Ishikawa (cell line): ENCODE results near the gene CERT1.
A peak's percentile ranks its signal among the peaks of the same experiment; 100 is the strongest.

ENCODE experiments used
- CEBPB ChIP-seq: IDR thresholded peaks from 2 replicates; pipeline ENCODE4 v1.6.1; 2012
- CREB1 ChIP-seq: IDR thresholded peaks from 2 replicates; pipeline ENCODE4 v1.6.1; 2012; ENCODE audit warnings: low read depth
- EGR1 ChIP-seq: IDR thresholded peaks from 2 replicates; pipeline ENCODE4 v1.6.1; 2012
- EP300 ChIP-seq: IDR thresholded peaks from 2 replicates; pipeline ENCODE4 v1.6.1; 2012; ENCODE audit warnings: borderline replicate concordance
- FOXM1 ChIP-seq: IDR thresholded peaks from 2 replicates; pipeline ENCODE4 v1.6.1; 2012; ENCODE audit warnings: low read depth, borderline replicate concordance
- NFIC ChIP-seq: IDR thresholded peaks from 2 replicates; pipeline ENCODE4 v1.6.1; 2012
- RAD21 ChIP-seq: IDR thresholded peaks from 2 replicates; pipeline ENCODE4 v1.6.1; 2012; ENCODE audit warnings: low read depth
- TAF1 ChIP-seq: IDR thresholded peaks from 2 replicates; pipeline ENCODE4 v1.6.1; 2012; ENCODE audit warnings: low read depth, mild to moderate bottlenecking
- TCF12 ChIP-seq: IDR thresholded peaks from 2 replicates; pipeline ENCODE4 v1.6.1; 2012; ENCODE audit warnings: low read depth
- TEAD4 ChIP-seq: IDR thresholded peaks from 2 replicates; pipeline ENCODE4 v1.6.1; 2012
- YY1 ChIP-seq: IDR thresholded peaks from 2 replicates; pipeline ENCODE4 v1.6.1; 2012; ENCODE audit warnings: low read depth
- ZBTB7A ChIP-seq: IDR thresholded peaks from 2 replicates; pipeline ENCODE4 v1.6.1; 2012; ENCODE audit warnings: low read depth
- TF ChIP-seq, protein P1 (sequence below): IDR thresholded peaks from 2 replicates; pipeline ENCODE4 v1.6.1; 2012
- TF ChIP-seq, protein P2 (sequence below): IDR thresholded peaks from 2 replicates; pipeline ENCODE4 v1.6.1; 2012
- TF ChIP-seq, protein P3 (sequence below): IDR thresholded peaks from 2 replicates; pipeline ENCODE4 v1.6.1; 2012; ENCODE audit warnings: low read depth, mild to moderate bottlenecking

The CERT1 gene, protein sequence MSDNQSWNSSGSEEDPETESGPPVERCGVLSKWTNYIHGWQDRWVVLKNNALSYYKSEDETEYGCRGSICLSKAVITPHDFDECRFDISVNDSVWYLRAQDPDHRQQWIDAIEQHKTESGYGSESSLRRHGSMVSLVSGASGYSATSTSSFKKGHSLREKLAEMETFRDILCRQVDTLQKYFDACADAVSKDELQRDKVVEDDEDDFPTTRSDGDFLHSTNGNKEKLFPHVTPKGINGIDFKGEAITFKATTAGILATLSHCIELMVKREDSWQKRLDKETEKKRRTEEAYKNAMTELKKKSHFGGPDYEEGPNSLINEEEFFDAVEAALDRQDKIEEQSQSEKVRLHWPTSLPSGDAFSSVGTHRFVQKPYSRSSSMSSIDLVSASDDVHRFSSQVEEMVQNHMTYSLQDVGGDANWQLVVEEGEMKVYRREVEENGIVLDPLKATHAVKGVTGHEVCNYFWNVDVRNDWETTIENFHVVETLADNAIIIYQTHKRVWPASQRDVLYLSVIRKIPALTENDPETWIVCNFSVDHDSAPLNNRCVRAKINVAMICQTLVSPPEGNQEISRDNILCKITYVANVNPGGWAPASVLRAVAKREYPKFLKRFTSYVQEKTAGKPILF

DNA sequence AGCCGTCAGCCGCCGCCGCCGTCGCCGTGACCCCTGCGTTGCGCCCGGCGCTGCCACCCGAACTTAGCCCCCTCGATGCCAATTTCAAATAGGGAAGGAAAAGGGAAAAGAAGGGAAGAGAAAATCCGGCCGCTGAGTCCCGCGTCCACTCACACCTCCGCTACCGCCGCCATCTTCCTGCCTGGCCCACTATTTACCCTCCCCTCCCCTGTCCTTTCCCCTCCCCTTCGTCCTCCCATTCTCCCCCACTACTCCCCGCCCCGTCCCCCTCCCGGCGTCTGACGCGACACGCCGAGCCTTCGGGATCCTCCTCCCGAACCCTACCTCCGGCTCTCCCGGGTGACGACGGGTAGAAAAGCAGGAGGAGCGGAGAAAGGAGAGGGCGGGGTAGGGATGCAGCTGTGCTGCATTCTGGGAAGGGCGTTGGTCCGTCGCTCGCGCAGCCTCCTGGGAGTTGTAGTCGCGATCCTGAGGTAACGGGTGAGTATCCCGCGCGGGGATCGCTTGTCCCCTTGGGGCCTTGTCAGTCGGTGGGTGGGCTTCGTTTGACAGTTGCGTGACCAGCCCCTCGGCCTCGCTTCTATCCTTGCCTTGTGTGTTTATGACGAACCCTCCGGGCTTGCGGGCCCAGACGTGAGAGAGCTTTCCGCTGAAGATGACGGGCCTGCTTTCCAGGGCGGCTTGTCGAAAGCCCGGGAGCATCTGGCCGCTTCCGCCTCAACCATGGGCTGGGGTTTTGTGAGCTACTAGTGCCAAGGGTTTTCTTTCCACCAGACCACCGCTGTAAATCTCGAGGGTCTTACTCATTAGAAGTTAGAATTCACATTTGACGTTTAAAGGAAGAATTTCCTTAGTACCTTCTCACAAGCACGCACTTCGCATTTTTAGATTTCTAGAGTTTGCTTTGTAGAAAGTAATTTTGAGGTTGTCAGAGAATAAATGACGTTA, at the start of gene CERT1, which contains the start of gene POLK:
CERT1 (minus strand) TSS at position 195 of the 948 bp plus-strand sequence. CDS start 422 bp downstream, outside the sequence.
POLK (plus strand) TSS at position 457 of the 948 bp plus-strand sequence.
- TF ChIP-seq, protein P1, sequence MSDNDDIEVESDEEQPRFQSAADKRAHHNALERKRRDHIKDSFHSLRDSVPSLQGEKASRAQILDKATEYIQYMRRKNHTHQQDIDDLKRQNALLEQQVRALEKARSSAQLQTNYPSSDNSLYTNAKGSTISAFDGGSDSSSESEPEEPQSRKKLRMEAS = peak; percentile 51; the same call in 1 of the 2 replicates
- no peak; the same call in 1 of the 2 replicates for TF ChIP-seq FOXM1
- TF ChIP-seq EP300 = no peak
- no peak for TF ChIP-seq RAD21
- 0 out of 2 replicates have a peak, but pooled peaks have one; percentile 23 for TF ChIP-seq TCF12
- no peak for TF ChIP-seq EGR1
- peak; percentile 95 for TF ChIP-seq TAF1
- peak; percentile 92 for TF ChIP-seq YY1
- peak; percentile 68 for TF ChIP-seq CREB1
- TF ChIP-seq, protein P2, sequence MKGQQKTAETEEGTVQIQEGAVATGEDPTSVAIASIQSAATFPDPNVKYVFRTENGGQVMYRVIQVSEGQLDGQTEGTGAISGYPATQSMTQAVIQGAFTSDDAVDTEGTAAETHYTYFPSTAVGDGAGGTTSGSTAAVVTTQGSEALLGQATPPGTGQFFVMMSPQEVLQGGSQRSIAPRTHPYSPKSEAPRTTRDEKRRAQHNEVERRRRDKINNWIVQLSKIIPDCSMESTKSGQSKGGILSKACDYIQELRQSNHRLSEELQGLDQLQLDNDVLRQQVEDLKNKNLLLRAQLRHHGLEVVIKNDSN = no peak
- TF ChIP-seq TEAD4 = no peak; the same call in 1 of the 2 replicates
- no peak for TF ChIP-seq NFIC
- TF ChIP-seq ZBTB7A = no peak
- no peak for TF ChIP-seq CEBPB
- TF ChIP-seq, protein P3, sequence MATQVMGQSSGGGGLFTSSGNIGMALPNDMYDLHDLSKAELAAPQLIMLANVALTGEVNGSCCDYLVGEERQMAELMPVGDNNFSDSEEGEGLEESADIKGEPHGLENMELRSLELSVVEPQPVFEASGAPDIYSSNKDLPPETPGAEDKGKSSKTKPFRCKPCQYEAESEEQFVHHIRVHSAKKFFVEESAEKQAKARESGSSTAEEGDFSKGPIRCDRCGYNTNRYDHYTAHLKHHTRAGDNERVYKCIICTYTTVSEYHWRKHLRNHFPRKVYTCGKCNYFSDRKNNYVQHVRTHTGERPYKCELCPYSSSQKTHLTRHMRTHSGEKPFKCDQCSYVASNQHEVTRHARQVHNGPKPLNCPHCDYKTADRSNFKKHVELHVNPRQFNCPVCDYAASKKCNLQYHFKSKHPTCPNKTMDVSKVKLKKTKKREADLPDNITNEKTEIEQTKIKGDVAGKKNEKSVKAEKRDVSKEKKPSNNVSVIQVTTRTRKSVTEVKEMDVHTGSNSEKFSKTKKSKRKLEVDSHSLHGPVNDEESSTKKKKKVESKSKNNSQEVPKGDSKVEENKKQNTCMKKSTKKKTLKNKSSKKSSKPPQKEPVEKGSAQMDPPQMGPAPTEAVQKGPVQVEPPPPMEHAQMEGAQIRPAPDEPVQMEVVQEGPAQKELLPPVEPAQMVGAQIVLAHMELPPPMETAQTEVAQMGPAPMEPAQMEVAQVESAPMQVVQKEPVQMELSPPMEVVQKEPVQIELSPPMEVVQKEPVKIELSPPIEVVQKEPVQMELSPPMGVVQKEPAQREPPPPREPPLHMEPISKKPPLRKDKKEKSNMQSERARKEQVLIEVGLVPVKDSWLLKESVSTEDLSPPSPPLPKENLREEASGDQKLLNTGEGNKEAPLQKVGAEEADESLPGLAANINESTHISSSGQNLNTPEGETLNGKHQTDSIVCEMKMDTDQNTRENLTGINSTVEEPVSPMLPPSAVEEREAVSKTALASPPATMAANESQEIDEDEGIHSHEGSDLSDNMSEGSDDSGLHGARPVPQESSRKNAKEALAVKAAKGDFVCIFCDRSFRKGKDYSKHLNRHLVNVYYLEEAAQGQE = 0 out of 2 replicates have a peak, but pooled peaks have one; percentile 20

DNA sequence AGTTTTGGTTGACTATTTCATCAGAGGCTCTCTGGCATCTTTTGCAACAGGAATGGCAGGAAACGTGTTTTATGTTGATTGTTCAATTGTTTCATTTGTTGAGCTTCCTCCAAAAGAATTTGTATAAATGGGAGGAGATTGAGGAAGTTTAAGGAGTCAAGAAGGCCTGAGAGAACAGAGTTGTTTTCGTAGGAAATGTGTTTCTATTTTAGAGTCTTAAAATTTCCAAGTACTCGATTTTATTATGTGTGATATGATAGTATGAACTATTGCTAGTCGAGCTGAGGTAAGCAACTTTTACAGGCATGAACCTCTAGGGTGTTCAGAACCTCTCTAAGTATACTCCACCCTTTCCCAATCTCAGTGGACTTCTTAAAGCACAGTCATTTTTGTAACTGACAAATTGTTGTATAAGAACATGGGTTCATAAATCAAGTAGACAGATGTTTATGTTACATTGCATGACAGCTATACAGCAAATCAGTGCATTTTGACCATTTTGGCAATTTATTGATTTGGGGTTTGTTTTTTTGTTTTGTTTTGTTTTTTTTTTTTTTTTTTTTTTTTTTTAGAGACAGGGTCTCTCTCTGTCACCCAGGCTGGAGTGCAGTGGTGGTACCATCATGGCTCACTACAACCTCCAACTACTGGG, 47.7 kb upstream of the CERT1 start:
- TF ChIP-seq CEBPB (no peak; the same call in 1 of the 2 replicates), RAD21 (no peak), TAF1 (no peak), TEAD4 (no peak), EP300 (no peak)
- TF ChIP-seq, protein P2 = no peak

DNA sequence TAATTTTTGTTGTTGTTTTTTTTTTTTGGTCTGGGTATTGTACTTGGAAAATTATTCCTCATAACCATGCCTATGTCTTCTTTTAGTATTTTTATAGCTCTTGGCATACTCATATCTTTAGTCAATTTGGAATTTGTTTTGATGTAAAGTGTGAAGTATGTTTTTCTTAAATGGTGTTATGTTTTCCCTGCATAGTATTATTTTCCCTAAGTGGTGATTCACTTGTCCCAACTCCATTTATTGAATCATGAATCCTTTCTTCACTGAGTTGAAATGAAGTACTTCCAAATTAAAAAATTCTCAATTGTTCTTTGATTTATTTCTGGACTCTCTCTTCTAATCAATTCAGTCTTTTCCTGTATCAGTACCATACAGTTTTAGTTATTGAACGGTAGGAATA, 46.8 kb upstream of the CERT1 start:
- TF ChIP-seq CEBPB (no peak), TCF12 (no peak), TAF1 (no peak), CREB1 (no peak), EGR1 (no peak), NFIC (no peak), FOXM1 (no peak), ZBTB7A (no peak), YY1 (no peak), EP300 (no peak), RAD21 (no peak), TEAD4 (no peak)
- TF ChIP-seq, protein P3 = no peak
- TF ChIP-seq, protein P1 = no peak
- TF ChIP-seq, protein P2 = no peak

DNA sequence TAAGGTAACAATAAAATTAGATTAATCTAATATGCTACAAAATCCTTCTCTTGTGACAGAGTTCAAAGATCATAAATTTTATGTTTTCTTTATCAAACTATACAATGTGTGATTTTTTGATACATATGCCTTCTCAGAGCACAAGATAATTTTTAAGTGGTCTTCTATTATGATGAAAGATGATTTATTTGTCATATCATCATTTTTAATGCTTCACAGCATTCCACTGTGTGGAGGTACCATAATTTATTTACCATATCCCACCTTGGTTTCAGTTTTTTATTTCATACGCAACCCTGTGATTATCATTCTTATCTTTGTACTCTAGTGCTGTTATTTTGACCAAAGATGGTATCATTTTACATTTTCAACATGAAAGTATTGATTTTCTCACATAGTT, 41.9 kb upstream of the CERT1 start:
- TF ChIP-seq RAD21 (no peak), CREB1 (no peak)
